Measurements from ENCODE around the gene APOLD1.
"Not testable (repeated sequence)": the region's sequence is repeated elsewhere in the genome, so short reads cannot be mapped to it uniquely, and the experiment has no call there.

APOLD1 gene

GRCh38 chr12:12786706-12787601, 1.5 kb downstream of the APOLD1 start:
- peak; percentile 76 for DNase-seq (ENCODE audit: low spot score)

- no peak for DNase-seq (ENCODE audit: low spot score)
Observed at GRCh38 chr12:12788131-12788530, 2.7 kb downstream of the APOLD1 start.

GRCh38 chr12:12788675-12789368, 3.4 kb downstream of the APOLD1 start:
- peak; percentile 76 for DNase-seq (ENCODE audit: low spot score)

- no peak for DNase-seq (ENCODE audit: low spot score)
Observed at GRCh38 chr12:12790956-12791355, 5.5 kb downstream of the APOLD1 start.

- DNase-seq (ENCODE audit: low spot score), result no peak
Observed at GRCh38 chr12:12791756-12792369, 6.4 kb downstream of the APOLD1 start.

- no peak for DNase-seq (ENCODE audit: low spot score)
Observed at GRCh38 chr12:12792421-12792820, 7.0 kb downstream of the APOLD1 start.

- DNase-seq (ENCODE audit: low spot score), result no peak
Observed at GRCh38 chr12:12794686-12795085, 9.2 kb downstream of the APOLD1 start.

- no peak for DNase-seq (ENCODE audit: low spot score)
Observed at GRCh38 chr12:12796171-12796570, 10.7 kb downstream of the APOLD1 start.

GRCh38 chr12:12796928-12797793, 11.7 kb downstream of the APOLD1 start:
- DNase-seq (ENCODE audit: low spot score), result no peak

- no peak for DNase-seq (ENCODE audit: low spot score)
Observed at GRCh38 chr12:12797794-12798152, 12.3 kb downstream of the APOLD1 start.

- DNase-seq (ENCODE audit: low spot score), result no peak
Observed at GRCh38 chr12:12798480-12798879, 13.0 kb downstream of the APOLD1 start.

GRCh38 chr12:12799163-12799920, 13.9 kb downstream of the APOLD1 start:
- DNase-seq (ENCODE audit: low spot score), result no peak

- no peak for DNase-seq (ENCODE audit: low spot score)
Observed at GRCh38 chr12:12800406-12801180, 15.1 kb downstream of the APOLD1 start.

GRCh38 chr12:12801656-12802055, 16.2 kb downstream of the APOLD1 start:
- DNase-seq (ENCODE audit: low spot score), result not testable (repeated sequence)

GRCh38 chr12:12803186-12803585, 17.7 kb downstream of the APOLD1 start:
- DNase-seq (ENCODE audit: low spot score), result peak; percentile 68

GRCh38 chr12:12804011-12804410, 18.6 kb downstream of the APOLD1 start:
- no peak for DNase-seq (ENCODE audit: low spot score)

GRCh38 chr12:12804432-12804886, 19.0 kb downstream of the APOLD1 start:
- no peak for DNase-seq (ENCODE audit: low spot score)

- DNase-seq (ENCODE audit: low spot score), result no peak
Observed at GRCh38 chr12:12806784-12807516, 21.5 kb downstream of the APOLD1 start.

- DNase-seq (ENCODE audit: low spot score), result not testable (repeated sequence)
Observed at GRCh38 chr12:12807517-12807903, 22.1 kb downstream of the APOLD1 start.

All from CD4-positive, alpha-beta T cell treated with Interleukin-15 for 4 hours (primary cell).